Upper lobe of right lung (tissue), 1 donor: ENCODE measurements around the gene MAGEA11. TPM values are rescaled to one million over a fixed set of nuclear protein-coding genes. Genes with fewer than 3 reads are reported as not detected.
"Not testable (repeated sequence)": the region's sequence is repeated elsewhere in the genome, so short reads cannot be mapped to it uniquely, and the experiment has no call there.

Source experiments
- ATAC-seq: fragments of 200-7000 bp; cut with Tn5 transposase; one replicate; pipeline ENCODE4 v1.9.1; 2020; ENCODE audit warnings: mild to moderate bottlenecking, moderate library complexity
- DNase-seq: peaks from one replicate; pipeline ENCODE4 v3.0.0-alpha.2; 2020
- H3K27ac ChIP-seq: fragments of 200-600 bp; one replicate; pipeline ENCODE4 v1.8.0; 2022
- H3K27me3 ChIP-seq: fragments of 200-600 bp; one replicate; pipeline ENCODE4 v1.8.0; 2022; ENCODE audit warnings: mild to moderate bottlenecking
- H3K36me3 ChIP-seq: fragments of 200-600 bp; one replicate; pipeline ENCODE4 v1.8.0; 2022
- H3K4me1 ChIP-seq: fragments of 200-600 bp; one replicate; pipeline ENCODE4 v1.8.0; 2022
- H3K4me3 ChIP-seq: fragments of 200-600 bp; one replicate; pipeline ENCODE4 v1.8.0; 2022; ENCODE audit warnings: mild to moderate bottlenecking
- H3K9me3 ChIP-seq: fragments of 200-600 bp; one replicate; pipeline ENCODE4 v1.8.0; 2022
- intact Hi-C: fragments of 100-400 bp; cut with DNase I; formaldehyde crosslinking; loops from one replicate; pipeline ENCODE4 v1.11.0; 2022
- total RNA-seq: library from RNA; stranded (reverse); fragmentation: NEBNext Ultra II Directional; extraction: Animal tissue kit (Norgen Biotek cat#: 25700); gene quantifications from one replicate; pipeline ENCODE4 v1.2.1, GENCODE V29; 2021
- TF ChIP-seq, protein P1 (sequence below): fragments of 200-600 bp; IDR thresholded peaks from one replicate; pipeline ENCODE4 v1.8.0; 2022; ENCODE audit warnings: antibody characterized with exemption
- donor health status: DM: no; HTN: yes; CAD: no; lungs with severe emphysema.

Gene MAGEA11
- total RNA-seq, 1 donor from 2014 or later = not detected

DNA sequence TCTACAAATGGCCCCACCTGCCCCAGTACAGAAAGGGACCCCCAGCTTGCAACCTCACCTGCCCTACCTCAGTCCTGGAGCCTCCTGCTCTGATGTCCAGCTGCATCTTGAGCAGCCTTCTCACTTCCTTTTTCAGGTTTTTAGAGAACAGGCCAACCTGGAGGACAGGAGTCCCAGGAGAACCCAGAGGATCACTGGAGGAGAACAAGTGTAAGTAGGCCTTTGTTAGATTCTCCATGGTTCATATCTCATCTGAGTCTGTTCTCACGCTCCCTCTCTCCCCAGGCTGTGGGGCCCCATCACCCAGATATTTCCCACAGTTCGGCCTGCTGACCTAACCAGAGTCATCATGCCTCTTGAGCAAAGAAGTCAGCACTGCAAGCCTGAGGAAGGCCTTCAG, 3.6 kb downstream of the MAGEA11 start:
- intact Hi-C loops = no loop called here
- H3K27ac ChIP-seq = no peak overlapping the region

DNA sequence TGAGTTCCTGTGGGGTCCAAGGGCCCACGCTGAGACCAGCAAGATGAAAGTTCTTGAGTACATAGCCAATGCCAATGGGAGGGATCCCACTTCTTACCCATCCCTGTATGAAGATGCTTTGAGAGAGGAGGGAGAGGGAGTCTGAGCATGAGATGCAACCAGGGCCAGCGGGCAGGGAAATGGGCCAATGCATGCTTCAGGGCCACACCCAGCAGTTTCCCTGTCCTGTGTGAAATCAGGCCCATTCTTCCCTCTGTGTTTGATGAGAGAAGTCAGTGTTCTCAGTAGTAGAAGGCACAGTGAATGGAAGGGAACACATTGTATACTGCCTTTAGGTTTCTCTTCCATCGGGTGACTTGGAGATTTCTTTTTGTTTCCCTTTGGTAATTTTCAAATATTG, 4.8 kb downstream of the MAGEA11 start:
- no peak overlapping the region for H3K27ac ChIP-seq
- H3K4me1 ChIP-seq = no peaks in the 10 kb centered on the region
- intact Hi-C loops = no loop called here
- TF ChIP-seq, protein P1, sequence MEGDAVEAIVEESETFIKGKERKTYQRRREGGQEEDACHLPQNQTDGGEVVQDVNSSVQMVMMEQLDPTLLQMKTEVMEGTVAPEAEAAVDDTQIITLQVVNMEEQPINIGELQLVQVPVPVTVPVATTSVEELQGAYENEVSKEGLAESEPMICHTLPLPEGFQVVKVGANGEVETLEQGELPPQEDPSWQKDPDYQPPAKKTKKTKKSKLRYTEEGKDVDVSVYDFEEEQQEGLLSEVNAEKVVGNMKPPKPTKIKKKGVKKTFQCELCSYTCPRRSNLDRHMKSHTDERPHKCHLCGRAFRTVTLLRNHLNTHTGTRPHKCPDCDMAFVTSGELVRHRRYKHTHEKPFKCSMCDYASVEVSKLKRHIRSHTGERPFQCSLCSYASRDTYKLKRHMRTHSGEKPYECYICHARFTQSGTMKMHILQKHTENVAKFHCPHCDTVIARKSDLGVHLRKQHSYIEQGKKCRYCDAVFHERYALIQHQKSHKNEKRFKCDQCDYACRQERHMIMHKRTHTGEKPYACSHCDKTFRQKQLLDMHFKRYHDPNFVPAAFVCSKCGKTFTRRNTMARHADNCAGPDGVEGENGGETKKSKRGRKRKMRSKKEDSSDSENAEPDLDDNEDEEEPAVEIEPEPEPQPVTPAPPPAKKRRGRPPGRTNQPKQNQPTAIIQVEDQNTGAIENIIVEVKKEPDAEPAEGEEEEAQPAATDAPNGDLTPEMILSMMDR = no peak
- no peak for DNase-seq
- ATAC-seq = no peak
- H3K36me3 ChIP-seq = no peaks in the 10 kb centered on the region
- no peak overlapping the region for H3K4me3 ChIP-seq
- no peaks in the 10 kb centered on the region for H3K27me3 ChIP-seq
- no peaks in the 10 kb centered on the region for H3K9me3 ChIP-seq

More for the DNA sequence above, 3.6 kb downstream of the MAGEA11 start:
- H3K9me3 ChIP-seq = no peaks in the 10 kb centered on the region
- TF ChIP-seq, protein P1 = no peak
- no peaks in the 10 kb centered on the region for H3K36me3 ChIP-seq
- ATAC-seq = no peak
- H3K4me1 ChIP-seq = no peaks in the 10 kb centered on the region
- no peak for DNase-seq
- H3K27me3 ChIP-seq = no peaks in the 10 kb centered on the region
- H3K4me3 ChIP-seq = no peak overlapping the region

DNA sequence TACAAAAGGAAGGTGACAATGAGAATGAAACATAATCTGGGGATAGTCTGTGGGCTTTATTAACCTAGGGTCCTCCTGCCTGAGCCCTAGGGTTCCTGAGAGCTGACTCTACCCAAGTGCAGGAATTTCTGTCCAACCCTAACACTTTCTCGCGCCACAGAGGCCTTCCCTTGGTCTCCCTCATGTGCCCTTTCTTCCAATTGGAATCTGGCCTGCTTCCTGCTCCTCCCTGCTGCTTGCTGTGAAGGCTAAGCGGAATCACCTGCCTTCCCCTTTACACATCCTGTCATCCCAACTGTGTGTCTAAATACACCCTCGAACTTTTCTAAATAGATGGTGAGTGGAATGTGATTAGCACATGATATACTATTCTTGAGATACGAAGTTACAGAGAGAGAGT, 5.9 kb downstream of the MAGEA11 start:
- Histone ChIP-seq H3K9me3 (no peaks in the 10 kb centered on the region), H3K27ac (no peak overlapping the region), H3K4me1 (no peaks in the 10 kb centered on the region), H3K4me3 (no peak overlapping the region), H3K36me3 (no peaks in the 10 kb centered on the region), H3K27me3 (no peaks in the 10 kb centered on the region)
- intact Hi-C loops = no loop called here
- ATAC-seq = no peak
- DNase-seq = no peak
- TF ChIP-seq, protein P1 = no peak

DNA sequence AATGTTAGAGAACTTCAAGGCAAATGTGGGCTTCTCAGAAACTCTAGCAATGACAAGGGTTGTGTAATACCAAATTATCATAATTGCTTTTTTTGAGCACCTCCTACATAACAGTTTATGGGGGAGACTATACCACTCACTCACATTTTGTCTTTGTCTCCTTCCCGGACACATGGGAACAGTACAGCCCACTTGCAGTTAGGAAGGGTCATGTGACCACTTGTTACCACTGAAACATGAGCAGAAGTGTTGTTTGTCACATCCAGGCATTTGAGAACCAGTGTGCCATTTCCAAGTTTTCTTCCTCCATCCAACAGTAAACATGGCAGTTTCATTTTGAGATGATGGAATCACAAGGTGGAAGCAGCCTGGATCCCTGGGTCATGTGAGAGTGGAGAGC, 6.9 kb downstream of the MAGEA11 start:
- Histone ChIP-seq H3K4me1 (no peaks in the 10 kb centered on the region), H3K27ac (no peak overlapping the region), H3K27me3 (no peaks in the 10 kb centered on the region), H3K4me3 (no peak overlapping the region), H3K36me3 (no peaks in the 10 kb centered on the region), H3K9me3 (no peaks in the 10 kb centered on the region)
- intact Hi-C loops = no loop called here
- no peak for ATAC-seq
- TF ChIP-seq, protein P1 = no peak
- no peak for DNase-seq

DNA sequence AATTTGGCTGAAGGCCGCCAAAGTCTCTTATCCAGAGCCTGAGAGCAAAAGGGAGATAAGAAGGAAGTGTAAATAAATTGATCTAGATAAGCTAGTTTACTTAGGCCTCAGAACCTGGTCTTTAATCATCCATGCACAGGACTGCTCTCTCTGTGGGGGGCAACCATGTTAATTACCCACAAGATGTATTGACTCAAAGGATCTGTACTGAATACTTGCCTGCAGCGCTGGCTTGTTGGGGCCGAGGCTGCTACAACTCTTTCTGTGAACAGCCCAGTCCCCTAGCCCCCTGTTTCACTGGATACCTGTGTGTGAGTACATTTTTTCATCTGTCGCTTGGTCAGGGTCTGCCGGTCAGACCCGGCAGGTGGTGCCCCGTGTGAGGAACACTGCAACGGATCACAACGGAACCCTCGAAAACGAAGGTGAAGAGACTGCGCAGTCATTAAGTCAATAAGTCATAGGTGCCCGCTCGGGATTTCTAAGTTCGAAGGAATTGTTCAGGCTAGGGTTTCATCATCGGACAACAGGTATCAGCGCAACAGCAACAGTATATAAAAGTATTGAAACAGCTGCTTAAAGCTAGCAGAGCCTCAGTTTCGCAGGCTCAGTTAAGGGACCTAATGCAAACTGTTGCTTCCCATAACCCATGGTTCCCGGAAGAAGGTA, 8.3 kb downstream of the MAGEA11 start:
- TF ChIP-seq, protein P1 = no peak
- Histone ChIP-seq H3K36me3 (no peaks in the 10 kb centered on the region), H3K27ac (no peak overlapping the region), H3K4me1 (no peaks in the 10 kb centered on the region), H3K27me3 (no peaks in the 10 kb centered on the region), H3K4me3 (no peak overlapping the region), H3K9me3 (no peaks in the 10 kb centered on the region)
- no peak for DNase-seq
- intact Hi-C loops = no loop called here
- ATAC-seq = no peak

DNA sequence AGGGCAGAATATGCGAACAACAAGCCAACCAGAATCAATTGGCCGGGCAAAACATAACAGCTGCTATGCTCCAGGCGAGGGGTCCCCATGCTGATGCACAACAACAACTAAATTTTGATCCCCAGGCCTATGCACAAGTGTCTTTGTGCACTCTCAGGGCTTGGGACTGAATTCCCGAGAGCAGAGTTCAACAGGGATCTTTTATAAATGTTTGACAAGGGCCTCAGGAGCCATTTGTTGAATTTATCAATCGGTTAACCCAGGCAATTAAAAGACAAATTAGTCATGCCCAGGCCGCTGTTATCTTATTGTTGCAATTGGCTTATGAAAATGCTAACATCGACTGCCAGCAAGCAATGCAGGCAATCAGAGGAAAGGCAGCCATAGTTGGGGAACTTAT, 9.4 kb downstream of the MAGEA11 start:
- DNase-seq, intact Hi-C loops, H3K36me3 ChIP-seq, H3K27me3 ChIP-seq, H3K4me1 ChIP-seq, H3K4me3 ChIP-seq, ATAC-seq, H3K27ac ChIP-seq, H3K9me3 ChIP-seq: not testable (repeated sequence)
